Endothelial cell of umbilical vein (primary cell): ENCODE data around the gene SPO11. TPM values are rescaled to one million over a fixed set of nuclear protein-coding genes. Genes with fewer than 3 reads are reported as not detected.

ENCODE experiments used
- BruUV-seq: library from RNA; stranded (reverse); fragments of 400-500 nt; replicated peaks from 2 replicates; lab custom pipeline; 2021; lab: Mats Ljungman, UMichigan
- CTCF ChIA-PET: fragments of 300-600, 350-600 bp; sonication (Branson Sonifier 250); formaldehyde crosslinking; loops from one replicate; lab custom pipeline; 2021; ENCODE audit warnings: antibody characterized with exemption, inconsistent platforms; lab: Charles Lee
- POLR2A ChIA-PET: fragments of 300-600, 350-600 bp; sonication (Branson Sonifier 250); formaldehyde crosslinking; loops from one replicate; lab custom pipeline; 2021; ENCODE audit warnings: antibody characterized with exemption, inconsistent platforms; lab: Charles Lee
- DNase-seq: peaks from one replicate; pipeline ENCODE4 v3.0.0-alpha.2; 2011; ENCODE audit warnings: low read depth, low spot score
- FAIRE-seq: peaks from 2 replicates; lab custom pipeline; 2011; peaks lifted over from hg19 to GRCh38; lab: Jason Lieb, UNC
- H2AFZ ChIP-seq: 2 replicates; pipeline ENCODE4 v1.6.0; 2012; ENCODE audit warnings: low read depth, low read length, control low read depth, inconsistent platforms
- H3K27ac ChIP-seq: 2 replicates; pipeline ENCODE4 v1.5.1; 2011; ENCODE audit warnings: low read depth, mild to moderate bottlenecking, control low read depth, low read length, moderate library complexity; ENCODE audit not compliant: insufficient read depth
- H3K27me3 ChIP-seq, 2 experiments: 2 replicates each; pipeline versions ENCODE4 v1.6.0 to v1.6.1; 2011; ENCODE audit warnings: low read length in 2 of 2, mixed read lengths in 1 of 2; ENCODE audit not compliant: control insufficient read depth in 2 of 2, insufficient read depth in 2 of 2
- H3K36me3 ChIP-seq, 2 experiments: 2 replicates in 1 of 2; 3 replicates in 1 of 2; pipeline ENCODE4 v1.5.1; 2011; ENCODE audit warnings: low read length in 2 of 2, mild to moderate bottlenecking in 1 of 2, moderate library complexity in 1 of 2; ENCODE audit not compliant: control insufficient read depth in 2 of 2, insufficient read depth in 2 of 2; ENCODE audit errors: extremely low read depth in 1 of 2
- H3K4me1 ChIP-seq: 3 replicates; pipeline ENCODE4 v1.5.1; 2011; ENCODE audit warnings: mild to moderate bottlenecking, low read length; ENCODE audit not compliant: control insufficient read depth, insufficient read depth; ENCODE audit errors: extremely low read depth
- H3K4me2 ChIP-seq: 2 replicates; pipeline ENCODE4 v1.6.1; 2011; ENCODE audit warnings: low read length, control low read depth, mixed read lengths; ENCODE audit not compliant: insufficient read depth
- H3K4me3 ChIP-seq, 3 experiments: fragments of 200-600 bp in 1 of 3; sonication (generic), shearing (Covaris generic) in 1 of 3; replicated peaks in 1 of 3; 2 replicates each; pipeline ENCODE4 v1.5.1; 2011 to 2016; ENCODE audit warnings: control low read depth in 3 of 3, low read length in 3 of 3, mild to moderate bottlenecking in 2 of 3, inconsistent platforms in 1 of 3, low read depth in 1 of 3, moderate library complexity in 1 of 3; ENCODE audit not compliant: insufficient read depth in 1 of 3
- H3K79me2 ChIP-seq: 2 replicates; pipeline ENCODE4 v1.6.0; 2012; ENCODE audit warnings: low read length, inconsistent platforms; ENCODE audit not compliant: control insufficient read depth, insufficient read depth
- H3K9ac ChIP-seq: replicated peaks from 2 replicates; pipeline ENCODE3; 2011; ENCODE audit warnings: low read length, control low read depth; ENCODE audit not compliant: insufficient read depth; ENCODE audit errors: extremely low read depth
- H3K9me1 ChIP-seq: replicated peaks from 3 replicates; pipeline ENCODE4 v1.6.0; 2011; ENCODE audit warnings: mild to moderate bottlenecking, low read length; ENCODE audit not compliant: control insufficient read depth, insufficient read depth; ENCODE audit errors: extremely low read depth
- H3K9me3 ChIP-seq: replicated peaks from 2 replicates; pipeline ENCODE4 v1.5.1; 2012; ENCODE audit warnings: low read length, inconsistent platforms; ENCODE audit not compliant: control insufficient read depth, insufficient read depth
- H4K20me1 ChIP-seq: replicated peaks from 2 replicates; pipeline ENCODE3; 2011; ENCODE audit warnings: mild to moderate bottlenecking, low read length; ENCODE audit not compliant: control insufficient read depth, insufficient read depth; ENCODE audit errors: extremely low read depth
- EZH2 ChIP-seq: IDR thresholded peaks from 2 replicates; pipeline ENCODE4 v1.6.1; 2012; ENCODE audit warnings: borderline replicate concordance, low read depth, mild to moderate bottlenecking, moderate library complexity, low read length, inconsistent platforms; ENCODE audit not compliant: severe bottlenecking
- FOS ChIP-seq: IDR thresholded peaks from 2 replicates; pipeline ENCODE4 v1.6.1; 2011; ENCODE audit warnings: mild to moderate bottlenecking, low read length, moderate library complexity, borderline replicate concordance; ENCODE audit not compliant: insufficient read depth
- GATA2 ChIP-seq: IDR thresholded peaks from 2 replicates; pipeline ENCODE4 v1.7.0; 2011; ENCODE audit warnings: low read depth, mild to moderate bottlenecking, moderate library complexity, mixed read lengths, low read length; ENCODE audit not compliant: insufficient read length, insufficient read depth
- JUN ChIP-seq: IDR thresholded peaks from 2 replicates; pipeline ENCODE4 v1.6.1; 2011; ENCODE audit warnings: borderline replicate concordance, low read depth; ENCODE audit not compliant: insufficient read length, insufficient read depth
- MYC ChIP-seq: IDR thresholded peaks from one replicate; pipeline ENCODE4 v1.6.1; 2011; ENCODE audit warnings: mild to moderate bottlenecking, low read depth, low read length
- POLR2A ChIP-seq: IDR thresholded peaks from 2 replicates; pipeline ENCODE4 v1.6.1; 2012; ENCODE audit warnings: low read depth, mild to moderate bottlenecking, control low read depth, low read length
- POLR2AphosphoS5 ChIP-seq: IDR thresholded peaks from 2 replicates; pipeline ENCODE4 v1.6.1; 2012; ENCODE audit warnings: low read depth, mild to moderate bottlenecking, control low read depth, low read length, moderate library complexity; ENCODE audit not compliant: insufficient read depth
- dilution Hi-C: fragments of 300-500 bp; cut with MboI; formaldehyde crosslinking; loops from one replicate; pipeline ENCODE4 v1.15.0; 2019; ENCODE audit warnings: low sequenced_read_pairs; ENCODE audit not compliant: extremely low pct_ligation_motif_present
- intact Hi-C: fragments of 100-400 bp; cut with micrococcal nuclease; formaldehyde crosslinking; loops from one replicate; pipeline ENCODE4 v1.10.0; 2022
- polyA plus RNA-seq, 4 experiments: library from polyadenylated mRNA; depleted of rRNA in 3 of 4; stranded (reverse) in 3 of 4; unstranded in 1 of 4; fragments of >200 nt; gene quantifications; 2 replicates each; pipeline versions ENCODE4 v1.2.1 to v1.2.3, GENCODE V29; 2011 to 2012; ENCODE audit warnings: missing spikeins in 1 of 4
- total RNA-seq: library from RNA; stranded (reverse); gene quantifications from 2 replicates; pipeline ENCODE4 v1.2.3, GENCODE V29; 2021
- TF ChIP-seq, protein P1 (sequence below), 2 donors: IDR thresholded peaks; 1 replicate in 1 of 2; 2 replicates in 1 of 2; pipeline ENCODE4 v1.5.1; 2011; ENCODE audit warnings: low read length in 2 of 2, mild to moderate bottlenecking in 2 of 2, moderate library complexity in 2 of 2, control low read depth in 1 of 2, inconsistent platforms in 1 of 2, low read depth in 1 of 2; ENCODE audit not compliant: insufficient read depth in 1 of 2; ENCODE audit errors: extremely low read depth in 1 of 2
- TF ChIP-seq, protein P2 (sequence below): IDR thresholded peaks from 2 replicates; pipeline ENCODE4 v1.6.1; 2011; ENCODE audit not compliant: insufficient read depth, insufficient read length

SPO11 gene
- total and polyA plus RNA-seq, 2 donors (not counting 3 experiments of a cell fraction or from before 2014, with no cell fraction given): not detected

DNA sequence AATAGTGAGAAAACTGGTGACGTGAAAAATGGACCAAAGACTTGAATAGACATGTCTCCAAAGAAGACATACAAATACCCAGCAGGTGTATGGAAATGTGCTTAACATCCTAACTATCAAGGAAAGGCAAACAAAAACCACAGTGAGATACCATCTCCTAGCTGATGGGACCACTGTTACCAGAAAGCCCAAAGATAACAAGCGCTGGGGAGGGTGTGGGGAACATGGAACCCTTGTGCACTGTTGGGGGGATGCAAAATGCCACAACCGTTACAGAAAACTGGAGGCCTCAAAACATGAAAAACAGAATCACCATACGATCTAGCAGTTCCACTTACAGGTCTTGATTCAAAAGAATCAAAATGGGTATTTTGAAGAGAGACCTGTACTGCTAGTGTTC, 41.8 kb downstream of the SPO11 start:
- Histone ChIP-seq H3K9me3 (no peaks in the 10 kb centered on the region), H3K9me1 (no peaks in the 10 kb centered on the region), H3K27me3 (no peaks in the 10 kb centered on the region), H3K36me3 (peaks cover 41 to 60% of the 10 kb centered on the region in 2 experiments), H4K20me1 (no peaks in the 10 kb centered on the region), H3K4me3 (no peak overlapping the region), H3K27ac (no peak overlapping the region), H3K79me2 (no peaks in the 10 kb centered on the region), H3K4me1 (no peaks in the 10 kb centered on the region), H2AFZ (no peak overlapping the region), H3K9ac (no peak overlapping the region), H3K4me2 (no peak overlapping the region)
- CTCF ChIA-PET: no interaction called here
- FAIRE-seq (no peak), DNase-seq (no peak)
- no TSS peak for BruUV-seq
- dilution Hi-C loops (no loop called here), intact Hi-C loops (no loop called here)
- POLR2A ChIA-PET: no interaction called here
- TF ChIP-seq, protein P1, sequence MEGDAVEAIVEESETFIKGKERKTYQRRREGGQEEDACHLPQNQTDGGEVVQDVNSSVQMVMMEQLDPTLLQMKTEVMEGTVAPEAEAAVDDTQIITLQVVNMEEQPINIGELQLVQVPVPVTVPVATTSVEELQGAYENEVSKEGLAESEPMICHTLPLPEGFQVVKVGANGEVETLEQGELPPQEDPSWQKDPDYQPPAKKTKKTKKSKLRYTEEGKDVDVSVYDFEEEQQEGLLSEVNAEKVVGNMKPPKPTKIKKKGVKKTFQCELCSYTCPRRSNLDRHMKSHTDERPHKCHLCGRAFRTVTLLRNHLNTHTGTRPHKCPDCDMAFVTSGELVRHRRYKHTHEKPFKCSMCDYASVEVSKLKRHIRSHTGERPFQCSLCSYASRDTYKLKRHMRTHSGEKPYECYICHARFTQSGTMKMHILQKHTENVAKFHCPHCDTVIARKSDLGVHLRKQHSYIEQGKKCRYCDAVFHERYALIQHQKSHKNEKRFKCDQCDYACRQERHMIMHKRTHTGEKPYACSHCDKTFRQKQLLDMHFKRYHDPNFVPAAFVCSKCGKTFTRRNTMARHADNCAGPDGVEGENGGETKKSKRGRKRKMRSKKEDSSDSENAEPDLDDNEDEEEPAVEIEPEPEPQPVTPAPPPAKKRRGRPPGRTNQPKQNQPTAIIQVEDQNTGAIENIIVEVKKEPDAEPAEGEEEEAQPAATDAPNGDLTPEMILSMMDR (IDR thresholded peaks at IDR 0.05; ENCODE audit: extremely low read depth in 1 of 2, insufficient read depth in 1 of 2, low read depth in 1 of 2, low read length in 2 of 2): no peak
- TF ChIP-seq JUN (no peak), GATA2 (no peak), FOS (no peak), EZH2 (no peak), MYC (no peak), POLR2A (no peak), POLR2AphosphoS5 (no peak)
- TF ChIP-seq, protein P2, sequence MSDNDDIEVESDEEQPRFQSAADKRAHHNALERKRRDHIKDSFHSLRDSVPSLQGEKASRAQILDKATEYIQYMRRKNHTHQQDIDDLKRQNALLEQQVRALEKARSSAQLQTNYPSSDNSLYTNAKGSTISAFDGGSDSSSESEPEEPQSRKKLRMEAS: no peak
